ENCODE results near the gene ADD3.
"Not testable (repeated sequence)": the region's sequence is repeated elsewhere in the genome, so short reads cannot be mapped to it uniquely, and the experiment has no call there.

Gene ADD3

DNA sequence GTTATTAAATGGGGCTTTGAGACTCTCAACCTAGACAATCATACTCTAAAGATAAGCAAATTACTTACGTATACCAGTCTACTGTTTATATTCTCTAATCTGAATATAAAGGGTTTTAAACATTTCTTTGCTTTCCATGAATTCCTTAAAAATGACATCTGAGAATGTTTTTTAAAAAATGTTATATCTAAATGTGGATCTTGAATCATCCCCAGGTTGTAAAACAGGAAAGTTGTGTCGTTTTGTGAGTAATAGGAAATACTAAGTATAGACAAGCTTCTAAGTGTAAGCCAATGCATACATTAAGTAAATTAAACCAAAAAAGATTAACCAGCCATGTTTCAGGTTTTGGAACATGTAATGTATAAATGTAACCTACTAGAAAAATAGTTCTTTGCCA, 26.8 kb downstream of the ADD3 start:
- no peak for DNase-seq (ENCODE audit: low spot score)
- FAIRE-seq = no peak

DNA sequence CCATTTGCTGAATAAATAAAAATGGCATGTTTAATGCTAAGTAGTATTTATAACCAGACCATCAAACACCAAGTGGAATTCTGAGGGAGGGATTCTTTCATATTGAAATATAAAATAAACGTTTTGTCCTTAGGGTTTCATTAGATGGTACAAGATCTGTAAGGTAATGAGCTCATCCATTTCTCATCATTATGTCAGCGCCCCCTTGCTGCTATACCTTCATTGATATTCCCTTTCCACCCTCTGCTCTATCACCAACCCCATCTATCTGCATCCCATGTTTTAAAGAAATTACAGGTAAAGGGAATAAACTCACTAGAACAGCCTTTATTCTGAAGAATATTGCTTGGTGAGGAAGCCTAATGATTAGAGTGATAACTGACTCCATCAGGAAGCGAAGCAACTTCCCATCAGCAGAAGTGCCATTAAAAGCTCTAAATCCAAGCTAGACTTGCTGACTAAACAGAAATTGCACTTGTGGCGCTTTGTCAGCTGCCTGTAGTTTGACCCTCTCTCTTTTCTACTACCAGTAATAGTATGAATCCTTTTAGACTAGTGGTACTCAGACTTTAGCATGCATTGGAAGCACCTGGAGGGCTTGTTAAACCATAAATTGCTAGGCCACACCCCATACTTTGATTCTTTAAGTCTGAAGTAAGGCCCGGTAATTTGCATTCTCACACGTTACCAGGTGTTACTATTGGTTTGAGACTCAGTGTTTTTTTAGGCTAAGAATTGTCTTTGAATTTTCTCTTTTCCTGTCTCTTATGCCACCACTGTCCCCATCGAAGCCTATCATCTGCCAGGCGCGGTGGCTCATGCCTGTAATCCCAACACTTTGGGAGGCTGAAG, 27.5 kb downstream of the ADD3 start:
- DNase-seq (ENCODE audit: low spot score) (no peak), FAIRE-seq (no peak)

DNA sequence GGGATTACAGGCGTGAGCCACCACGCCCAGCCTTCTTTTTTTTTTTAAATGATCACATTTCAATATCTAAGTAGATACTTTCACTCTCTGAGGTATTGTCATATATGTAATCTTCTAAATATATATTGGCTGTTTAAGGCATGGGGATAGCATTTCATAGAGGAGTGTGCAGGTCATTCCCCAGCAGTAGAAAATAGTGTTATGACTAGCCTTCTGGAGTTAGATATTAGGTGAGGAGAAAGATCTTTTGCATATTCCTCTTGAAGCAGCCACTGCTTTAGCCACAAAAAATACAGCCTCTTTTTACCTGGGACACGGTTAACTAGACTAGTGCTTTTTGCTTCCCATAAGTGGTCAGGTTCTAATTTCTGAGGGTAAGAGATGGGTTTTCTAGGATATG, 28.9 kb downstream of the ADD3 start:
- no peak for FAIRE-seq
- no peak for DNase-seq (ENCODE audit: low spot score)

DNA sequence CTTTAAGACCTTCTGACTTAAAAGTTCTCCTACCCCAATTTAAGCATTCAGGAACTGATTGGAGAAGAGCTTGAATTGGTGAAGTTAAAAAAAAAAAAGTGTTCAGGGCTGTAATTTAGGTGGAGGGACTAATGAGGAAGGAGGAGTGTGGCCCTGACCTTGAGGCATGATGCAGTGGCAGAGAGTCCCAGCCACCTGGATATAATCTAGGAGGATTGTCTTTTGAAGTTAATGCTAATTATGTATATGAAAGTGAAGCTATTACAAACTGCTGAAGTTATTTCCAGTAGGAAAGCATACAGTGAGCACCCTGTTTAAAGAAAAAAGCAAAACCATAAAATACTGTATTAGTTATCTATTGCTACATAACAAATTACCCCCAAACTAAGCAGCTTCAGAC, 31.5 kb downstream of the ADD3 start:
- DNase-seq (ENCODE audit: low spot score) (no peak), FAIRE-seq (no peak)

DNA sequence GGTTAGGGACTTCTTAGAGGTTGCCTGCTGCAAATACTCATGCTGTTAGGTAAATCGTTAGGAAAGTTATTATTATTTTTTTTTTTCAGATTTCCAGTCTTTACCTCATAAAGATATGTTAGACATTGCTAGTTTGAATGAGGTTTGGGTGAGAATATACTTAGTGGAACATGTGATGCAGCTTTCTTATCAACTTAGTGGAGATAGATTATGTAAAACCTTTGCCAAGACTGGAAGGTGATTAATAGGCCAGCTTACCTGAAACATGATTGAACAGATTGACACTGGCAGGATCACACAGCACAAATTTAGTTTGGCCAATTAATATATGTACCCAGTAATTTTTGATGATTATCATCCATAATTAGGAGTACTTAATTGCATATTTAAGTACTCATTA, 32.3 kb downstream of the ADD3 start:
- FAIRE-seq = no peak
- DNase-seq (ENCODE audit: low spot score) = no peak

DNA sequence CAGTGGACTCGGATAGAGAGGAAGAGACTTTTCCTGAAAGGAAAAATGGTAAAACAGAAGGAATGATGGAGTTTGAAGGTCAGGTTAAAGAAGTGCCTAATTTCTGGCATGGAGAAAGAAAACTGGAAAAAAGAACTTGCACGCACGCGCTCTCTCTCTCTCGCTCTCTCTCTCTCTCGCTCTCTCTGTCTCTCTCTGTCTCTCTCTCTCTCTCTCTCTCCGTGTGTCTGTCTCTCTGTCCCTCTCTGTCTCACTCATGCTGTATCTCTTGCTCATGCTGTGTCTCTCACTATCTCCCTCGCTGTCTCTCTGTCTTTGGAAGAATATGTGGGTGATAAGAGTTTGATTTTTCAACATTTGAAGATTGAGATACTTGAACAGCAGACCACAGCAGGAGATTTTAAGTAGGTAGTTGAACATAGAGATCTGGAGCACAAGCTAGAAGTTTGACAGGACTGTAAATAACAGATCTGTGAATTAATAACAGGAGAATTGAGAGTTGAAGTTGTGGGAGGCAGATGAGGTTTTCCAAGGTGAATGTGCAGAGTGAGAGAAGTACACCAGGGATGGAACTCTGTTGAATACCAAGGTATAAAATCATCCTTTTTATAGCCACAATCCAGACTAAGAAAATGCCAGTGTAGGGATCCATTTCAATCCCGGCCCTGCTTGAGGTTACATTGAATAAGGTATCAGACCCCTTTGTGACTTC, 33.1 kb downstream of the ADD3 start:
- FAIRE-seq (no peak), DNase-seq (ENCODE audit: low spot score) (peak; percentile 4)

DNA sequence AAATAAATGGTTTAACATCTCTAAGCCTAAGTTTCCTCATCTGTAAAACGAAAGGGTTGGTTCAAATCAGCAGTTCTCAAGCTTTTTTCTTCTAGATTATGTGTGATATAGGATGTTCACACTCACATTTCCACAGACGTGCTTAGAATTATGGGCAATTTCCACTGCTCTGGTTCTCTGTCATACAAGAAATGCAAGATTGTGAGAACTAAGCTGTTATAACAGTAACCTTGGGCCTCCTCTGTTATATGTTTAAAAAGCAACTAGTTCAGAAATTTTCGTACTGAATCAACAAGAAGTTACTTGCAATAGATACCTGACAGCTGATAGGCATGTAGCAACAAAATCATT, 33.7 kb downstream of the ADD3 start:
- FAIRE-seq = no peak
- no peak for DNase-seq (ENCODE audit: low spot score)

DNA sequence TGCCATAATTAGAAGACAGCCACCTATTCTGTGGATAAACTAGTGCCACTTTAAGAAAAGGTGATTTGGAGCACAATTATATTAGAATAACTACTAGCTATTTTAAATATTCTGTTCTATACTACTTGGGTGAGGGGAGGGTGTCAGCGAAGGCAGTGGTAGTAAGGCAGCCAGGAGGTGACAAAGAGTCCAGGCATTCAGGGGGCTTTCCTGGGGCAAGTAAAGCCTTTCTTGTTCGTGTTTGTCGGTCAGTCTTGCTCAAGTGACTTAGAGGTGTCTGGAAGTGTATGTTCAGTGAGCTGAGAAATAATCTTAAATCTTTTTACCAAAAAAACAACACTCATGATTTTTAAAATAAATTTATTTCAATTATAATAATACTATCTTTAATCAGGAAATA, 34.4 kb downstream of the ADD3 start:
- no peak for DNase-seq (ENCODE audit: low spot score)
- FAIRE-seq = no peak

DNA sequence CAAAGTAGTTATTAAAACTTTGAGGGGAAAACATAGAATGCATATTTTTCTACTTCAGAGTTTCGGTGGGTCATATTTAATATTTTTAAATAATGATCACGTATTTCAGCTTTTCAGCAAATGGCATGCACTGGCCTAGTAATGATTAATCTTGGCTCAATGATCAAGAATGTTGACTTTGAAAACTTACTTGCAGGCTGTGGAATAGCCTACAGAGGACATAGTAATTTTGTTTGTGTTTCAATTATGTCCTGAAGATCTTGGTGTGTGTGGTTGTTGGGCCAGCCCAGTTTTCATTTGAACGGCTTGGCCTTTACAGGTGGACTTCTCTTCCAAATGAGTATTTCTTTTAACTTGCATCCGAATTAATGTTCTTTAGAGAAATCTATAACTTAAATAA, 35.1 kb downstream of the ADD3 start:
- FAIRE-seq = no peak
- no peak for DNase-seq (ENCODE audit: low spot score)

DNA sequence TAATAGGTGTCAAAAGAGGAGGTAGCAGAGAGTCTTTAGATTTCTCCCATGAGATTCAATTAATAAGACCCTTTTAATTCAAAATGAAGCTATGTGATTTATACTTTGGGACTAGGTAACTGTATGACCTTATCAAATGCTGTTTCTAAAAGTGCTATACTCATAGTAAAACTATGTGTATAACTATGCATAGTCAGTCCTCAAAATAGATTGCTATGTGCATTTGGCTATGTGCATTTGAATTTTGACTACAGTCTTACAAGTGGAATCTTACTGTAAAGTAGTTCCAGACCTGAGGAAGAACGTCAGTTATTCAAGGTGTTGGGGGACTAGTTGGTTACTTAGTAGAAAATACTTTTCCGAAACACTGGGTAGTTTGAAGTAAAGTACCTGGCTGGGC, 36.9 kb downstream of the ADD3 start:
- no peak for DNase-seq (ENCODE audit: low spot score)
- no peak for FAIRE-seq

DNA sequence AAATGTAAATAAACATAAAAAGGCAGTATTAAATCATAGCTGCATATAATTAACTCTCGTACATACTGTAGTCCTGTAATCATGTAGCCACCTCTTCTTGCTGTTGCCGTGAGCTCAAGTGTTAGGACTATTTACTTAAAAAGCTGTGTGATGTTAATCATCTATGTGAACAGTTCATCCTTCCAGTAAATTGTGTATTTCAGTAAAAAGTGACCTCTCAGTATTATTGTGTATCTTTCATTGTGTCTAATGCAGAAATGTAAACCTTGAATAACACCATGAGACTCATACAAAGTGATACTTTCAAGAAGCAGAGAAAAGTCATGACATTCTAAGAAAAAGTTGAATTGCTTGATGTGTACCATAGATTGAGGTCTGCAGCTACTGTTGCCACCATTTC, 38.0 kb downstream of the ADD3 start:
- no peak for FAIRE-seq
- DNase-seq (ENCODE audit: low spot score) = no peak

DNA sequence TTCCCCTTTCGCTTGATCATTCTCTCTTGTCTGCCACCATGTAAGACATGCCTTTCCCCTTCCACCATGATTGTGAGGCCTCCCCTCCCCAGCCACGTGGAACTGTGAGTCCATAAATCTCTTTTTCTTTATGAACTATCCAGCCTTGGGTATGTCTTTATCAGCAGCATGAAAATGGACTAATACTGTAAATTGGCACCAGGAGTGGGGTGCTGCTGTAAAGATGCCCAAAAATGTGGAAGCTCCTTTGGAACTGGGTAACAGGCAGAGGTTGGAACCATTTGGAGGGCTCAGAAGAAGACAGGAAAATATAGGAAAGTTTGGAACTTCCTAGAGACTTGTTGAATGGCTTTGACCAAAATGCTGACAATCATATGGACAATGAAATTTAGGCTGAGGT, 40.4 kb downstream of the ADD3 start:
- FAIRE-seq = not testable (repeated sequence)

DNA sequence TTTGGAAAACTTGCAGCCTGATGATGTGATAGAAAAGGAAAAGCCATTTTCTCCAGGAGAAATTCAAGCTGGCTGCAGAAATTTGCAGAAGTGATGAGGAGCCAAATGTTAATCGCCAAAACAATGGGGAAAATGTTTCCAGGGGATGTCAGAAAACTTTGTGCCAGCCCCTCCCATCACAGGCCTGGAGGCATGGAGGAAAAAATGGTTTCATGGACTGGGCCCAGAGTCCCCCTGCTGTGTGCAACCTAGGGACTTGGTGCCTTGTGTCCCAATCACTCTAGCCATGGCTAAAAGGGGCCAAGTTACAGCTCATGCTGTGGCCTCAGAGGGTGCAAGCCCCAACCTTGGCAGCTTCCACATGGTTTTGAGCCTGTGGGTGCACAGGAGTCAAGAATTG, 41.0 kb downstream of the ADD3 start:
- no peak for DNase-seq (ENCODE audit: low spot score)
- FAIRE-seq = no peak

More for the DNA sequence above, 40.4 kb downstream of the ADD3 start:
- DNase-seq (ENCODE audit: low spot score) = not testable (repeated sequence)

DNA sequence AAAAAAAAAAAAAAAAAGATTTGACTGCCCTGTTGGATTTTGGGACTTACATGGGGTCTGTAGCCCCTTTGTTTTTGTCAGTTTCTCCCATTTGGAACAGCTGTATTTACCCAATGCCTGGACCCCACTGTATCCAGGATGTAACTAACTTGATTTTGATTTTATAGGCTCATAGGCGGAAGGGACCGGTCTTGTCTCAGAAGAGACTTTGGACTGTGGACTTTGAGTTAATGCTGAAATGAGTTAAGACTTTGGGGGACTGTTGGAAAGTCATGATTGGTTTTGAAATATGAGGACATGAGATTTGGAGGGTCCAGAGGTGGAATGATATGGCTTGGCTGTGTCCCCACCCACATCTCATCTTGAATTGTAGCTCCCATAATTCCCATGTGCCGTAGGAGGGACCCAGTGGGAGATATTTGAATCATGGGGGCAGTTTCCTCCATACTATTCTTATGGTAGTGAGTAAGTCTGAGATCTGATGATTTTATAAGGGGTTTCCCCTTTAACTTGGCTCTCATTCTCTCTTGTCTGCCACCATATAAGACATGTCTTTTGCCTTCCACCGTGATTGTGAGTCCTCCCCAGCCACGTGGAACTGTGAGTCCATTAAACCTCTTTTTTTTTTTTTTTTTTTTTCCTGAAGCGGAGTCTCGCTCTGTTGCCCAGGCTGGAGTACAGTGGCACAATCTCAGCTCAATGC, 42.3 kb downstream of the ADD3 start:
- not testable (repeated sequence) for DNase-seq (ENCODE audit: low spot score); FAIRE-seq

DNA sequence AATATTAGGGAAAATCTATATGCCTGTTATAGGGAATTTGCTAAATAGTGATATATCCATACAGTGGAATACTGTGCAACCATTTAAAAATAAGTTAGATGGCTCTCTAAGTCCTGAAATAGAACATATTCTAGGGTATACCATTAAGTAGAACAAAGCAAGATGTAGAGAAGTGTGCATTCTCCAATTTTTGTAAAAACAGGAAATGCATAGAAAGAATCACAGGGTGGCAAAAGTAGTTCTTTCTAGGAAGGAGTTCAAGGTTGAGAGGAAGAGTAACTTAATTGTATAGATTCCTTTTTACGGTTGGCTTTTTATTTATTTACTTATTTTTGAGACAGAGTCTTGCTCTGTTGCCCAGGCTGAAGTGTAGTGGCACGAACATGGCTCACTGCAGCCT, 43.7 kb downstream of the ADD3 start:
- FAIRE-seq = no peak

DNA sequence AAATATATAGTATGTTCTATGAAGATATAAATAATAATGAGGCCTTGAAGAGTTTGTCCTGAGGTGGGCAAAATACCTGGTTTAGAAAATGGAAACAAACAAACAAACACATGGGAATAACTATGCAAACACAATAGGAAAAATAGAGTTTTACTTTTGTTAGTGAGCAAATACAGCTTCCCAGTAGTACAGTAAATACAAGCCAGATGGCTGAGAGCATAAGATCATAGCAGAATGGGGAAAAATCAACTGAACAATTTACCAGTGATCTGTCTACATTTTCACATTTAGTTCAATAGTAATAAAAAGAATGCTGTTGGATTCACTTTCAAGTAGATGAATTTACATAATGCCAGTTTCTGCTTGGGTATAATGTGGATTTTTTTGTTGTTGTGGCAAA, 45.1 kb downstream of the ADD3 start:
- no peak for DNase-seq (ENCODE audit: low spot score)
- no peak for FAIRE-seq

More for the DNA sequence above, 43.7 kb downstream of the ADD3 start:
- no peak for DNase-seq (ENCODE audit: low spot score)

DNA sequence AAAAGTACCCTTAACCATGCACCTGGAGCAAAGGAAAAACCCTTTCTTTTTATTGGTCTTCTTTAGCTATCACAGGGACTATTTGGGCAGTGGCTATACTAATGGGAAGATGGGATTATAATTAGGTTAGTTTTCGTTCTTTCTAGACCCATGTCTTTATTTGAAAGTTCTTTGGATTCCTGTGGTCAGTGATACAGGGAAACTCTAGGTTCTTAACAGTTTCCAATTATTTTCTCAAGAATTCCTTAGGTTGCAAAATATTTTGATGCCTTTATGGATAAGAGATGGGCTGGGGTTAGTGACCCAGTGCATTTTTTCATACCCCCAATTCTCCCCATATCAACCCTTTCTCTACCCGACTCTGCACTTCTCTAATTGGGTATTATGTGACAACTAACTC, 49.0 kb downstream of the ADD3 start:
- DNase-seq (ENCODE audit: low spot score) (peak; percentile 24), FAIRE-seq (no peak)

DNA sequence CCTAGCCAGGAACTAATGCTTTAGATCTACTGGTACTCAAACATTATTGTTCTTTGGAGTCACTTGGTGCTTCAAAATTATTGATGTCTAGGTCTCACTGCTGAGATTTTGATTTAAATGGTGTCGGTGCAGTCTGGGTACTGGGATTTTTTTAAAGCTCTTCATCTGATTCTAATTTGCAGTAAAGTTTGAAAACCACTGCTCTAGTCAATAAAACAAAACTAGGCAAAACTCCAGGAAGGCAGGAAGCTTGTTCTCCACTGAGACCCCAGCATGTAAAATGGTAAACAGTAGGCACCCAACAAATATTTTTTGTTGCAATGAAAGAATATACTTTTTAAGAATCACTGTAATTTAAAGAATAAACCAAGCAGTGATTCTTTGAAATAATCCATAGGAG, 49.7 kb downstream of the ADD3 start:
- FAIRE-seq = no peak
- DNase-seq (ENCODE audit: low spot score) = no peak

DNA sequence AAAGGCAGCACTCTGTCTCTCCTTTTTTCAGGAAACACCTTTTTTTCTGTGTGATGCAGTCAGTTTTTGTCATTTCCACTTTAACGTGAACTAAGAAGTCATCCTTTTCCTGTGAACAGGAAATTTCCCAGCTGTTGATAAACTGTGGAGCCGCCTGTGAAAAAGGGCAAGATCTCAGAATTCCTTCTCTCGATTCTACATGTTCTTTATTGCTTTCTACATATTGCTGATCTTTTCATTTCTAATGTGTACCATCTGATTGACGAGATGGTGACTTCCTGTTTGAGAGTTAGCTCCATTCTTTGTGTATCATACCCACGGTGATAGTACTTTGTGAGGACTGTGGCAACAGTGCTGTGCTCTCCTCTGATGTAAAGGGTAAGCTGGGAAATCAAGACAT, 50.4 kb downstream of the ADD3 start:
- FAIRE-seq (peak; percentile 61), DNase-seq (ENCODE audit: low spot score) (no peak)

DNA sequence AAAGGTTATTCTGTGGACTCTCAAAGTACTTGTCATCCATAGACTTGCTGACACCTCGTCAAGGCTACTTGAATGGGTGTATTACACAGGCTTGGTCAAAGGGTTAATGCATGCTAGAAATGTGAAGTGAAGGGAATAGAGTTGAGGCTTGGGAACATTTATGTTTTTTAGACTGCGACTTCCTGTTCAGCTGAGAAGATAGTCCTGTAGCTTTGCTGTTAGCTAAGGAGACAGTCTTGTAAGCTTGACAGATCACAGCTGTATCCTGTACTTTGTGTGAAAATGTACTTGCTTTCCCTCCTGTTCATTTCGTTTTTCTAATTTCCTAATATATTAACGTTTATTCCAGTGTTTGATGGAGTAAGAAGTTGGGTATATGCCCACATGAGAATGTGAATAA, 52.1 kb downstream of the ADD3 start:
- DNase-seq (ENCODE audit: low spot score) (no peak), FAIRE-seq (no peak)

DNA sequence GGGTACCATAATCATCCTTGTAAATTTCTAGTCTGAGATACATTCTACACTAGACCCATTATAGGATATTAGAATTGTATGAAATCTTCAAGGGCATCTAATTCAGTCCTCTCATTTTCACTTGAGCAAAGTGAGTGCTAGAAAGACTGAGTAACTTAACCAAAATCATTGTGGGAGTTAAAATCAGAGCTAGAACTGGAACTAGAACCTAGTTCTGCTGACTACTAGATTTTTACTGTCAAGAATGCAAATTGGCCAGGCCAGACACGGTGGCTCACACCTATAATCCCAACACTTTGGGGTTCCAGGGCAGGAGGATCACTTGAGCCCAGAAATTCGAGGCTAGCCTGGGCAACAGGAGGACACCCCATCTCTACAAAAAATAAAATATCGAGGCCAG, 53.9 kb downstream of the ADD3 start:
- no peak for DNase-seq (ENCODE audit: low spot score)
- no peak for FAIRE-seq

DNA sequence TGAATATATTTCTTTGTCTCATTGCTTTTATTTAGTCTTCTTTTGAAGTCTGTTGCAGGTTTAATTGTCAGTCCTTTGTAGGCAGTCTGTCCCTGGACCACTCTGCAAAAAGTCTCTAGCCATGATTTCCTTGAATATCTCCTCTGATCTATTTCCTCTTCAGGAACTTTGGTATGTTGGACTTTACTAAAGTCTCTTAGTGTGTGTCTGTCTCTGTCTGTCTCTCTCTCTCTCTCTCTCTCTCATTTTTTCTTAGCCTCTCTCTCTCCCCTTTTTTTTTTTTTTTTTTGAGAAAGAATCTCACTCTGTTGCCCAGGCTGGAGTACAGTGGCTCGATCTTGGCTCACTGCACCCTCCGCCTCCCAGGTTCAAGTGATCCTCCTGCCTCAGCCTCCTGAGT, 57.5 kb downstream of the ADD3 start:
- no peak for FAIRE-seq
- no peak for DNase-seq (ENCODE audit: low spot score)

All from urothelium cell line (cell line).